GM19395 (cell line): ENCODE measurements around the gene MDN1.
A peak's percentile ranks its signal among the peaks of the same experiment; 100 is the strongest.
"Not testable (repeated sequence)": the region's sequence is repeated elsewhere in the genome, so short reads cannot be mapped to it uniquely, and the experiment has no call there.

Experiments
- ATAC-seq: cut with Tn5 transposase; IDR thresholded peaks from one replicate; pipeline ENCODE4 v1.9.1; 2021; ENCODE audit warnings: mild to moderate bottlenecking, moderate library complexity; ENCODE audit not compliant: unreplicated experiment

MDN1 gene

DNA sequence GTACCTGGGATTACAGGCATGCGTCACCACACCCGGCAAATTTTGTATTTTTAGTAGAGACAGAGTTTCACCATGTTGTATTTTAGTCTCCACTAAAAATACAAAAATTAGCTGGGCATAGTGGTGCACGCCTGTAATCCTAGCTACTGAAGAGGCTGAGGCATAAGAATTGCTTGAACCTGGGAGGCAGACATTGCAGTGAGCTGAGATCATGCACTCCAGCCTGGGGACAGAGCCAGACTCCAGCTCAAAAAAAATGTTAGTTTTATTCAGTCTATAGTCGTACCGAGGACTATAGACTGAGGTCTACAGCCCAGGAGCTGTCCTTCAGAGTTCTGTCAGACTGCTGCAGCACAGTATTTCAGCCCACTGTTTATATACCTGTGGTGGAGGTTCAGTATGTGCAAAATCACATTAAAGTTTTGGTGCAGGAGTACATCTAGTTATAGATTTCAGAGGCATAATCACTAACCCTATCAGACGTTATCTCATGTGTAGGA, 6.5 kb upstream of the MDN1 start:
- no peak for ATAC-seq

- peak; percentile 33 for ATAC-seq
Observed at GRCh38 chr6:89818977-89819335, 638 bp downstream of the MDN1 start.

DNA sequence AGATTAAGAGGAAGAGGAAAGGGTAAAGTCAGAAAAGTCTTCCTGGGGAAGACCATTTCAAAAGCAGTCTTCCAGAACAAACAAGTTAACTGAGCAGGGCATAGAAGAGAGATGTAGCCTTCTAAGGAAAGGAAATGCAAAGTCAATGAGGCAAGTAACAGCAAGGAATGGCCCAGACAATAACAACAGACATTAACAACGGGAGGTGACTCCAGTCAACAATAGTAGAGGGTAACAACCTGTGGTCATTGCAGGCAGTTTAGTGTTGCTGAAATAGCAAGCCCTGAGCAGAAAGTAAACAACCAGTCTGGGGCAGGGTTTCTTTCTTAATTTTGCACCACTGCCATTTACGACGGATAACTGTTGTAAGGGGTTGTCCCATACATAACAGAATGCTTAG, 2.1 kb downstream of the MDN1 start:
- no peak for ATAC-seq

GRCh38 chr6:89813422-89813821, 6.2 kb downstream of the MDN1 start:
- ATAC-seq: not testable (repeated sequence)

DNA sequence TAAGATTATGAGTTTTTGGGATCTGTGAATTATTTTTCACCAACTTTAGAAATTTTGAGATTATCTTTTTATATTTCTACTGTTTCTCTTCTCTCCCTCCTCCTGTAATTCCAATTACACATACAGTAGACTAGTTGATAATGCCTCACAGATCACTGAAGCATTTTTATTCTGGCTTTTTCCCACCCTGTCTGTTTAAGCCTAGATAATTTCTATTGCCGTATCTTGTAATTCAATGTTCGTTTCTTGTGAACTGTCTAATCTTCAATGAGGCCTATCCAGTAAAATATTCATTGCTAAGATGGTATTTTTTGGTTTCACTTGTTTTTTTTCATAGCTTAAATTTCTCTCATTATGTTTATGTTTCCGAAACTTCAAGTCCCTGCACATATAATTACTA, 12.0 kb downstream of the MDN1 start:
- ATAC-seq: no peak

DNA sequence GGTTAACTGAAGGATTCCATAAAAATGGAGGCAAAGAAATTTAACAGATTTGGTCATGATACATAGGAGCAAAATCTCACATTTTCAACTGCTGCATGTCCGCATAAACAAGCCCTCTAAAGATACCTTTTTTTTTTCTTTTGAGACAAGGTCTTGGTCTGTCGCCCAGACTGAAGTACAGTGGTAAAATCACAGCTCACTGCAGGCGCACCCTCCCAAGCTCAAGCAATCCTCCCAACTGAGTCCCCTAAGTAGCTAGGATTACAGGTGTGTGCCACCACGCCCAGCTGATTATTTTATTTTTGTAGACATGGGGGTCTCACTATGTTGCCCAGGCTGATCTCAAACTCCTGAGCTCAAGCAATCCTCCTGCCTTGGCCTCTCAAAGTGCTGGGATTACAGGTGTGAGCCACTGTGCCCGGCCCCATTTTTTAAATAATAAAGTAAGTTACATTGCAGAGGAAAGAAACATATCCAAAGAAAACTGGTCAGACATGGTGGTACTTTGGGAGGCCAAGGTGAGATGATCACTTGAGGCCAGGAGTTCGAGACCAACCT, 13.7 kb downstream of the MDN1 start:
- no peak for ATAC-seq

DNA sequence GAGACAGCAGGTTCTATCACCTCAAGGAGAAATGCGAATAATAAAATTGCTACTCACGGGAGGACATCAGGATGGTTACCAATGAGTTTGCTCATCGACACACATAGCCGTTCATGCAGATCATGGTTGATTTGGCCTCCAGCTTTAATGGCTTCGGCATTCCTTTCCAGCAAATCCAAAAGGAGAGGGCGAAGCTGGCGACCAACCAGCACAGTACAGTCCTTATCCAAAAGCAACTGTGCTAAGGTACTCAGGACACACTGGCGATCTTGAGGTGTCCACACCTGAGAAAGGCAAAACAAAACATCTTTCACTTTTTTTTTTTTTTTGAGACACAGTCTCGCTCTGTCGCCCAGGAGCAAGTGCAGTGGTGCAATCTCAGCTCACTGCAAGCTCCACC, 16.3 kb downstream of the MDN1 start:
- ATAC-seq: no peak

DNA sequence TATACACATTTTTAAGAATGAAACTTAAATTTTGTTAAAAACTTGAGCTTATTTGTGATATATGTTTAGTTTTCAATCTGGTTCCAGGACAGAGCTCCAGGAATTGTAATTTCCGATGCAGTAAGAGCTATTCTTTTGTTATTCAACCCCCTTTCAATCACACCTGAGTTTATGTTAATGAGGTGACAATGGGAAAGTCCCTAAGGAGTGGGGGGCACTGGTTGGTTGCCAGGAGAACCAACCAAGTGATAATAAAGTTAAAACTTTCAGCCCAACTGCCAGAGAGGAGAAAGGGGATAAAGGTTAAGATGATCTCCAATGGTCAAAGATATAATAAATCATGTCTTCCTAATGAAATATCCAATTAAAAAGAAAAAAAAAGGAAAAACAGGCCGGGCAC, 19.8 kb downstream of the MDN1 start:
- ATAC-seq: no peak

GRCh38 chr6:89799096-89799495, 20.5 kb downstream of the MDN1 start:
- no peak for ATAC-seq

- no peak for ATAC-seq
Observed at GRCh38 chr6:89797317-89797716, 22.3 kb downstream of the MDN1 start.

- ATAC-seq: no peak
Observed at GRCh38 chr6:89794324-89794723, 25.3 kb downstream of the MDN1 start.

DNA sequence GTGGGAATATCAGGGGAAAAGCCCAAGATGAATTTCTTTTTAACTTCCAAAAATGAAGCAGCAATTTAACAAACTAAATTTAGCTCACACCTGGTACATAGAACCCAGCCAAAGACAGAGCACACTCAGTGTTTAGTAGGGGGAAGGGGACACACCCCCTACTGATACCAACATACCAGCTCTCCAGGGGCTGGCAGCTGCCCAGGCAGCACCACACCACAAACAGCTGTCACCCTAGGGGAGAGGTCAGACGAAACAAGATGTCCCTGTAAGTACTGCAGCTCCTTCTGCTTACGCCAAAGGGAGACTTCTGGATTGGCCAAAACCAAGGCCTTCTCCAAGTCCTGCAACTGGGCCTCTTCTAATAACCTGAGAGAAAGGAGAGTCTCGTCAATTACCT, 26.0 kb downstream of the MDN1 start:
- ATAC-seq: no peak

DNA sequence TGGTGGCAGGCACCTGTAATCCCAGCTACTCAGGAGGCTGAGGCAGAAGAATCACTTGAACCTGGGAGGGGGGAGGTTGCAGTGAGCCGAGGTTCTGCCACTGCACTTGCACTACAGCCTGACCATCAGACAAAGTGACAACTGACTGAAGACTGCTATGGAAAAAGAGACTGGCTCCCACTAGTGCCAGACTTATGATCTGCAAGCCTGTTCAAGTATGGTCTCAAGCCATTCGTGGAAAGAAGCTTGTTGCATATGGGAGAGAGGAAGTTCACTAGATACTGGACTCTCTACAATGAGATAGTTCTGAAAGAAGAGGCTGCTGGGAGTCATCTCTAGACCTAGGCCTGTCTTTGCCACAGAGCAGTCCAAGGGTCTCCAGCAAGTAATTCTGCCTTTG, 26.7 kb downstream of the MDN1 start:
- peak; percentile 82 for ATAC-seq

DNA sequence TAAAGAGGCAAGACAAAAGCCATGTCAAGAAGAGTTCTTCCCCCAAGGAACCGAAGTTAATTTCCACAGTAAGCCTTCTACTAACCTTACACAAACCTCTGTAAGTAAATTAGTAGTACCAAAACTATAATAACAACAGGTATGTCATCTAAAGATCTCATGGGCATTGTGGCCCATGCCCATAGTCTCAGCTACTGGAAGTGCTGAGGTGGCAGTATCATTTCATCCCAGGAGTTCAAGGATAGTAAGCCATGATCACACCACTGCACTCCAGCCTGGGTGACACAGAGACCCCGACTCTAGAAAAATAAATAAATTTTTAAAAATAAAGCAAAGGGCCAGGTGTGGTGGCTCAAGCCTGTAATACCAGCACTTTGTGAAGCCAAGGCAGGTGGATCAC, 29.2 kb downstream of the MDN1 start:
- no peak for ATAC-seq

- ATAC-seq: no peak
Observed at GRCh38 chr6:89789980-89790379, 29.6 kb downstream of the MDN1 start.

GRCh38 chr6:89787660-89788328, 31.8 kb downstream of the MDN1 start:
- no peak for ATAC-seq

DNA sequence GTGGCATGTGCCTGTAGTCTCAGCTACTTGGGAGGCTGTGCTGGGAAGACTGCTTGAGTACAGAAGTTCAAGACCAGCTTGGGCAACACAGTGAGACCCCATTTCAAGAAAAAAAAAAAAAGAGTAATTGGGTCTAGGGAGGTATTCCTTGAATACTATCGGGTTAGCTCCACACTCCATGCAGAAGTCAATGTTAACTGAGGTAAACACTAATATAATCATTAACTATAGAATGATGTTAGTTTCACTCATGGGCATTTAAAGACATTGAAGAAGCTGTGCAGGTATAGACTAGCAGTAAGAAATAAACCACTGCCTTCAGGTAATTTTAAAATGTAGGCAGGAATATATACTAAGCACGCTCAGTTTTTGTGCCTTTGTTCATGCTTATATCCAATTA, 32.6 kb downstream of the MDN1 start:
- no peak for ATAC-seq

DNA sequence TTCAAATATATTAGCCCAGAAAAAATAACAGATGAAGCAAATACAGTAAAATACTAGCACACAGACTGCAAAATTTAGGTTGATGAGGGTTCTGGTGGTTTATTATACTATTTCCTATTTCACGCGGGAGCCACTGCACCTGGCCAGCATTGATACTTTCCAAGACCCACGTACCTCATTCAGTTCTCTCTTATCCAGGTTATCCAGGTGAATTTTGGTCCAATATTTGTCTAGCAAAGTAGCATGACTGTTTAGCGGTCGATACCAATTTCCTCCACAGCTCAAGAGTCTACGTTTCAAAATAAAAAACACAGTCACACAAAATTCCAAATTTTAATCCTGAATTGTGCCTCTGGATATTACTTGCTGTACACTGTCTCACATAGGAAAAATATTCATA, 34.8 kb downstream of the MDN1 start:
- no peak for ATAC-seq

- not testable (repeated sequence) for ATAC-seq
Observed at GRCh38 chr6:89783293-89783692, 36.3 kb downstream of the MDN1 start.

GRCh38 chr6:89782222-89782621, 37.4 kb downstream of the MDN1 start:
- no peak for ATAC-seq

DNA sequence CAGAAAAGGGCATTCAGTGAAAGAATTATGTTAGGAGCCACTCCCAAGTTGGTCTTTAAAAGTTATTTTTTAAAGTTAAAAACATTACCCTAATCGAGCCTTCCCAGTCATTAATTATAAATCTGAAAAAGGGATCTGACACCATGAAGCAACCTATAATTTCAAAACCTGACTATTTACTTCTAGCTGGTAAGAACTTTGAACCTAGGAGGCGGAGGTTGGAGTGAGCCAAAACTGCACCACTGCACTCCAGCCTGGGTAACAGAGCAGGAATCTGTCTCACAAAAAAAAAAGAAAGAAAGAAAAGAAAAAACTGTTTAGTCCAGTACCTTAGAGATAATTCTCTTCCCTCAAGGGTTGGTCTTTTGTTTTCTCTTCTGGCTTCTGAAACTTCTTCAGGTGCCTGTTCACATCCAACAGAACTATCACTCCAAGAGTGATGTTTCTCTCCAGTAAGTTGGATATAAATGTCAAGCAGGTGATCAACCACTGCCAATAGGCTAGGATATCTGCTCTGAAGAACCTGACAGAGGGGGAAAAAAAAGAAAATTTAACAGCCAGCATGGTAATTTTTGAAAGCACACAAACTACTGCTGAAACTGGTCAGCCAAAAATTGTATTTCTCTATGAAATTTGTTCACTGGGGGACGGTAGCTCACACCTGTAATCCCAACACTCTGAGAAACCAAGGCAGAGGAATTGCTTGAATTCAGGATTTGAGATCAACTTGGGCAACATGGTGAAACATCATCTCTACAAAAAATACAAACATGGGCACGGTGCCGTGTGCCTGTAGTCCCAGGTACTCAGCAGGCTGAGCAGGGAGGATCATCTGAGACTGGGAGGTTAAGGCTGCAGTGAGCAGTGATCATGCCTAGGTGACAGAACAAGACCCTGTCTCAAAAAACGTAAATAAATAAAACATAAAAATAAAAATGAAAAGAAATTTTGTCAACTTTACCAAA, 38.2 kb downstream of the MDN1 start:
- no peak for ATAC-seq

DNA sequence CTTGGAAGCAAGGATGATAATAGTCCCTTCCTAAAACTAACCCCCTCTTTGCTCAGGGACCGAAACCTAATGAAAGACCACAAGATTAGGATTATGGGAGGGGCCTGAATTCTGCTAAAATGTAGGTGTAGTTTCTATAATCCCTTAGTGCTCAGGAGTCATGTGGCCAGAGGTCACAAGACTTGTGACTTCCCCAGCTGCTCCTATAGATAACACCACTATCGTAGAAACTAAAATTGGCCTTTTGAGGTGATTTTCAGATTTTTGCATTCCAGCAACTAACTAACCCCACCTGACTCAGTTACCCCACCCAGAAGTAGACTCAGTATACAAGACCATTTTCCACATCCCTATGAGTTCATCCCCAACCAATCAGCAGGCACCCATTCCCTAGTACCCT, 42.1 kb downstream of the MDN1 start:
- no peak for ATAC-seq
